SHP77 treated with DMSO at 0.1 percent for 48 hours (cell line): ENCODE results near the gene TIGIT.

Source experiments
- DNase-seq: peaks from one replicate; lab custom pipeline; 2025; lab: John Stamatoyannopoulos, UW

Gene TIGIT

DNA sequence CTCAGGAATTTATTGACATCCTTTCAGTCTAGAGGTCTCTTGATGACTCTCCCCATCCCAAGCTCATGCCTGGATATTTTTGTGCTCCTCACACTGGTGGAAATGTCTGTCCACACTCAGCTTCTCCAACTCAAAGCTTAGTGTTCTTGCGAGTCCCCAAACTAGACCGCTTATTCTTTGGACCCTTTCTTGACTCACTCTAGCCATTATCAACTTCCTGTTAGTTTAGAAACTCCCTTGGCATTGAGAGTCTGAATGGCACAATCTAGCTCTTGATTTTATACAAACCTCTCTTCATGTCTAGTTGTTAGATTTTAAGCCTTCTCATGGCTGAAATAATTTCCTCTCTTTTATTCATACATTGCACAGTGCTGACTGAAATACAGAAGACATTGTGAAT lies 19.6 kb downstream of the TIGIT start:
- no peak for DNase-seq

DNA sequence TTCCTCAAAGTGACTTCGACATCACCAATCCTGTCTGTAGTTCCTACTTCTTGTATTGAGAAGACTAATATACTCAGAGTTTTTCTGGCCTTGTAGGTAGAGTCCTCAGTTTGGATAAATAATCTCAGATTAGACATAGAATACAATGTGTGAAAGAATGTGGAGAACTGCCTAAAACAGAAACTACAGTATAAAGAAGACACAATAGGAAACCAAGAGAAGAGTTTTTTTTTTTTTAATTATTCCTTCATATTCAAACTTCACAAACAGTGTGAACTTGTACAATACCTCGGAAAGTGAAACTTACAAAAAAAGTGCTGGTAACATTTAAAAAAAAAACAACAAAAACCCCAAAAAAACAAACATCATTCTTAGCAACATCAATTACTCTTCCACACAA lies 20.5 kb downstream of the TIGIT start:
- DNase-seq, result no peak

DNA sequence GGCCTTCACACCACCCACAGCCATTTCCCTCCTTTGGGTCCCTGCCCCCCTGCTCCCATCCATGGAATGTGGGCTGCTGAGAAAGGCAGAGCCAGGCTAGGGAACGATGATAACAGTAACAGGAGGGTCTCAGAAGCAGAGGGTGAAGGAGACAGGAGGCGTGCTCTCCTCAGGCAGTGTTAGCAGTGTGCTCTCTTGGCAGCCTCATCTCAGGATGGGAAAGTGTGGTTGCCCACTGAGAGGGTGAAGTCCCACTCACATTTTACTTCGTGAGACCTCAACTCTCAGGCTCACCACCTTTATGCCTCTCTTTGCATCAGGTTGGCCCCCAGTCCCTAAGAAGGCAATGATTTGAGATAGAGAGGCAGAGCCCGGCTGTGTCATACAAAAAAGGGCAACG lies 24.5 kb downstream of the TIGIT start:
- DNase-seq, result no peak

DNA sequence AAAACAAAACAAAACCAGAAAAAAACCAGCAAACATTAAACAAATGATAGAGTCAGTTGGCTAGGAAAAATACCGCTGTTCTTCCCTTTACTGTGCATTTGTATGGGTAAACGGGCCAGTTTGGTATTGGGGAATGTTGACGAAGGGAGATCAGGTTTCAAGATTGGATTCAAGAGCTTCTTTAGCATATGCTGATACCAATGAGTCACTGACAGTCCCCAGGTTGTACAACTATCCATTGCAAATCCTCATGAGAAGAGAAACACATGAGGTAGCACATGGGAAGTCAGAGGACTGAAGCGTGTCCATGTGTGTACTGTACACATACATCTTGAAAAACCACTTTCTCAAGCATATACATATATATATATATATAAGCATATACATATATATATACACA lies 25.6 kb downstream of the TIGIT start:
- peak; percentile 70 for DNase-seq

DNA sequence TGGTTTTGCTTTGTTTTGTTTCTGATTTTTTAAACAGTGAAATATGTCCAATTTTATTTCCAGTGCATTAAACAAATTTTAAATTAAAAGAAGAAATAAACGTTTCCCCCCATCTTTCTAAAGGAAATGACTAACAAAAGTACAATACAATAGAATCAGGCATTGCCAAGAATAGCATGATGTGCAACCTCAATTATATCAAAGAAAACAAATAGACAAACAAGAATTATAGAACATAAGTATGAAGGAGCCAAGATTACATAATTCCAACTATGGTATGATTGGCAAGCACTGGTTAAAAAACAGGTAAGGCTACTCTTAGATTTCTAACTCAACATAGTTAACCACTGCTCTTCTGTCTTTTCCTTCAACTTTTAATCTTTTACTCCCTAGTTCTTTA lies 26.4 kb downstream of the TIGIT start:
- DNase-seq, result no peak

DNA sequence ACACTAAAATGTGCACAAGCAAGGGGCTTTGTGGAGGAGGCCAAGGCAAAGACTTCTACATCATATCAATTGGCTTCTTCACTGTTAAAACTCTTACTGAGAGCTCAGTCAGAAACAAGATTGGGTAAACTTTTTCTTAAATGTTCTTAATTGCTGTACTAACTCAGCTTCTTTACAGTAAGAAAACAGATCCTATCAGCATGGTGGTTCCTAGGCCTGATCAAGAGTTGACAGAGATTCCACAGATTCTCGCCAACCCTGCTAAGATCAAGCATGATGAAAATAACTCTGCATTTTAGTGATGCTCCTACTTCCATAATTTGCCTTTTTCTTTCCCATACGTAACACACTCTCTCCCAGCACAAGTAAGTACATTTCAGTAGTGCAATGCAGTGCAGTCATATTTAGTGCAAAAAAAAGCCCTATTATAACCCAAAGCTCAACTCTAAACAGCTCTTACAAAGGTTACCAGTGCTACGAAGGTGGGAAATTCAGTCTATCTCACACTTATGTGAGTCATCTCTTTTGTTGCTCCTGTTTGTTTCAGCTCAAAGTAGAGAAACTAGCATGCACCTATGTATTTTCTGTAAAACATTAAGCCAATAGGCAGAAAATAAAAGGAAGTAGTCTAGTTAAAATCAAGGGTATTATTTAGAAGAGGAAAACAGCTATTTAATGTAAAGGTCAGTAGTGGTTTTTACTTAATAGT lies 29.9 kb downstream of the TIGIT start:
- no peak for DNase-seq

DNA sequence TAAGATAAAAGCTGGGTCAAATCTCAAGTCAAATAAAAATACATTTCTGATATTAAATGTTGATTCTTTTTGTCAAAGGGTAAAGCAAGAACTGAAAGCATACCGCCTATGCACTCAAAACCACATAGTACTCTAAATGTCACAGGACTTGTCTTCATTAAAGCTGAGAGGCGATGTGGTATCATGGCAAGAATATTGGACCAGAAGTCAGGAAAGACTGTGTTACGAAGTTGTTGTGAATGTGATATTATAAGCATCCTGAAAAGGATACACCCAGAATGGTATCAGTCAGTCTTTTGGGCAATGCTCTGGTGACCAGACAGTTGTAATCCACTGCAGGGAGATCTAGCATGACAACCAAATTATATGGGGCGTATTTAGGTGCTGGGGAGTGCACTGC lies 33.8 kb downstream of the TIGIT start:
- no peak for DNase-seq

DNA sequence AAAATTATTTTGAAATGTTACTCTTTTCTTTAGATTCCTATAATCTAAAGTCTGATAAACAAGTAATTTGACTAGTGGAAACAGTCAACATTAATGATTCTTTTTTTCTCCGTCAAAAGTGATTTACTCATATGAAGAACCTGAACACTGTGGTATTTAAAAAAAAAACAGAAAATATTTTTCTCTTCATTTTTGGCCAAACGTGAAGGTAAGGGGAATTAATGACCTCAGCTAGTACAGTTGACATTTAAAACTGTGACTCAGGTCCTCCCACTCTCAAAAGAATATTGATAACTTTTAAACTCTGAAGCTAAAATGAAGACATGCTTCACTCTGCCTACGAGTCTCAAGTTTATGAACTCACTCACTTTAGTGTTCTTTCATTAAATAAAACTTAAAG lies 34.5 kb downstream of the TIGIT start:
- DNase-seq, result no peak

DNA sequence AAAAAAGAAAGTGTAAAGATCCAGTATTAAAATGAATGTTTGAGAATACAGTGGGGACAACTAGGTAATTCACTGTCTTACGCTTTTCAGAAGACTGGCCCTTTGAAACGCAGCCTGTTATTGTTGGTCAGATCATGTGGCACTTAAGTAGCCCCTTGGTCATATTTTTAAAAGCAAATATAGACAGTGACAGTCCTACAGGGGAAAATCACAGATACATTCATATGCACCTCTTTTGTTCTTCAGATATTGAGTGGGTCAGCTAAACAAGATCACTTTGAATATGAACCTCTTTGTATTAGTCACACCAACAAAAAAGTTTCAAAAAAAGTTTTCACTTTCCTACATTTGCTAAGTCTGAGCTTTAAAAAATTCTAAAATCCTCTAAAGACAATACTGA lies 36.0 kb downstream of the TIGIT start:
- no peak for DNase-seq

DNA sequence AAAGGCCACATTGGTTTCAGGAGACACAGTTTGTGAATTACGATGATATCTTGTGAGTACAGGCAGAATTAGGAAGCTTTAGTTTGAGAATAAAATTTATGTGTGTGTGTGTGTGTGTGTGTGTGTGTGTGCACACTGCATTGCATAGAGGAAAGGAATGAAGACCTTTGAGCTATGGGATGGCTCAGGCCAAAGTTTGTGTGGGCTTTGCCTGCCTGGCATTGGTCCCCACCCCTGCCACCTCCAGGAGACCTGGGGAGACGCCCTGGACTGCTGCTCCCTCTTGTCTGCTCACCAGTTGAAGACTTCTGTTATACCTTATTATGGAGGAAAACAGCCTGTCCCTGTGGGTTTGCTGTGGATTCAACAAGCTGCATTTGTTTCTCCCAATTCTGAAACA lies 37.2 kb downstream of the TIGIT start:
- no peak for DNase-seq

DNA sequence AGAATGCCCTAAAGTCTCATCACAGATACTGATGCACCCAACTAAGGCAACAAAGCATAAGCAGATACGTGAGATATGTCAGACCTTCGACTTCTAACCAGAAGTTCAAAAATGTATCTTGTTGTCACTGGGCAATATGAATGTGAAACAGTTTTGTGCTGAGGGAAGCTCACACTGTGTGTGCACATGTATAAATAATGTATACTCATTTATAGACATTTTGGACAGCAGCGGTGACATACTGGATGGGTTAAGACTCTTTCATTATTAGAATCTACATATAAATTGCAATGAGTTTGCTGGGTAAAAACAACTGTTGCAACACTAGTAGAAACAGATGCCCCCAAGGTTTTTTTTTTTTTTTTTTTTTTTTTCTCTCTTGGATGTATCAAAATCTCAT lies 37.9 kb downstream of the TIGIT start:
- DNase-seq, result no peak

DNA sequence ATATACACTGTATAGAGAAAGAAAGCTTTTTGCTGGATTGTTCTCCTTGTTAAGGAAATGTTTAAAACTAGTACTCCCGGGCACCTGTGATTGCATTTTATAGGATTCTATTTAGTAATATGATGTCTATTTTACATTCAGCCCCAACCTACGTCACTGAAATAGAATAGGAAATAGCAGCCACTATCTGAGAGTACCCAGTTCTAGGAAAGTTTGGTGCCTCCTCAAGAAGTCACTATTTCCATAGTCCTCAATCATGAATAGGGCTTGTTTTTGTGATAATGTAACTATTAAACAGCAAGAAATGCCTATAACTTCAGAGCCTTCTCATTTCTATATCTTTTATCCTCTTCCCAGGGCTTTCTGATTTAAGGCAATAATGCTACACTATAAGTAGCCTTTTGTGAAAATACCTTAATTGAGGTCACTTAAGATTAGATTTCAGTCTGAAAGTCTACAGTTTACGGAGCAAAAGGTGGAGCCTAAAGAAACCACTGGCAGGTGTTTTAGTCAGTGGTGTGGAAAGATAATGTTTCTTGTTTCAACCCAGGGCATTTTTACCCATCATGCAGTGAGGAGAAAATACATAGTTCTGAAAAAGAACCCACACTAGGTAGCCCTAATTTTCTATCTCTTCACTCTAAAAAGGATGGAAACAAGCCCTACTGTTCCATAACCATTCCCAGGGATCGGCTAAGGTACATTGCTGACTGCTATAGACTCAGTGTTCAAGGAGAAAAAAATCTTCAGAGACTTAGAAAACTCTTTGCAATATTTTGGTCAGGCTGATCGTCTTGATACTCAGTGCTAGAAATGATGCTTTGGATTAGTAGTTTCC lies 38.7 kb downstream of the TIGIT start:
- DNase-seq, result no peak

DNA sequence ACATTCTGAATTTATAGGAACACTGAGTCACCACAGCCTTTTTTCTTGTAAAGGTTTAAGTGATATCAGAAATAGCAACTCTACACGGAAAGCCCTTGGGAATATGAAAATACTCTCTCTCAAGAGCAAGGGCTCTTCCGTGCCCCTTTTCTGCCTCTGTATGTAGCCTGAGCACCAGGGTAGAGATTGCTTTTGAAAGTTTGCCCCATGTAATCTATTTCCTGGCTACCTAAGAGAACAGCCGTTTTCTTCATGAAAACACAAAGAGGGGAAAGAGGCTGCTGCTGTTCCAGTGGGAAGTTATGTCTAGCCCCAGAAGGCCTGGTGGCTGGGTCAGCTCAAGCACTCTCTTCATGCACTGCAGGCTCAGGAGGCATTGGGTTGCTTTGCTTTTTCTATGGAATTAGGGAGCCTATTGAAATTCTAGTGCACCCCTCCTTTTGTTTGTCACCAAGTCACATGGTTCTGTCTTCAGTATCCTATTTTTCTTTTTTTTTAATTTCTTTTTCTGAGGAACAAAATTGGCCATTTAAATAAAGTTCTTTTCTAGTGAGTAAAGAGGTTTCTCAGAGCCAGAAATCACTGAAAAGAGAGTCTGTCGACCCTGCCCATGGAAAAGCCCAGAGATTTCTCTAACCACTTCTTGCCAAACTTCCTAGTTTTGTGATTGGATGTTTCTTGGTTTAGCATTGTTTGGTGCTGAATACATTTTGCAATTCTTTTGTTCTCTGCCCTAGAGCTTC lies 39.5 kb downstream of the TIGIT start:
- no peak for DNase-seq

DNA sequence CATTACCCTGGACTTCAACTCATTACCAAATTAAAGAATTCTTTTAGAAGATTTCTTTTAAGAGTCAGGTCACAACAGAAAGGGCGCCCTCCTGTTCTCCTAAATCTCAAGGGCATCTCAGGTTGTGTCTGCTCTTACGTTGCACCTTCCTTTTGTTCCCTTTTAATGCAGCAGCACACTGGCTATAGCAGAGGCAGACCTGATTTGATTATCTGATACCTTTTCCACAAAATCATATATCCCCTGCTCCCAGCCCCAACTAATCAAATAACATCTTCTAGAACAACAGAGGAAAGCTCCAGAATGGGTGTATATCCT lies 40.1 kb downstream of the TIGIT start:
- DNase-seq, result no peak

DNA sequence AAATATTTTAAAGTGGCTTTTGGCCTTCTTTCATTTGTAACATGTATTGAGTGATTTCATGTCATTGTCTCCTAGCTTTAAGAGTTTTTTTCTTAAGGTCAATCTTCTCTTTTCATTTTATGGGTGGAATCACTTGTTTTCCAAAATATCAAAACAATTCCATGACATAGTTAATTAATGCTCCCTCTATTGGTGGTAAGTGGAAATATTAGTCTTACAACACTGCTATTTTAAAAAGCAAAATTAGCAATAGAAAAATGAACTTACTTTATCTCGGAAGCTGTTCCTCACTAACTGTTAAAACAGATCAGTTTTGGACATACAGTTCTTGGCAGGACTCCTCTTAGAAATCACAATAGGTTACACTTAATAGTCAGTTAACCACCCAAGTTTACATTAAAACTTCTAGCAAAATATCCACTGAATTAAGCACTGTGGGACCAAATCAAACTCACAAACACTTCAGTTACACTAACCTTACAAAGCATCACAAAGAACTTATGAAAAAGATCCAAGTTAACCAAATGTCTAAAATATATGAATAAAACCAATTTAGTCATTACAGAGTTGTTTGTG lies 42.4 kb downstream of the TIGIT start:
- no peak for DNase-seq

DNA sequence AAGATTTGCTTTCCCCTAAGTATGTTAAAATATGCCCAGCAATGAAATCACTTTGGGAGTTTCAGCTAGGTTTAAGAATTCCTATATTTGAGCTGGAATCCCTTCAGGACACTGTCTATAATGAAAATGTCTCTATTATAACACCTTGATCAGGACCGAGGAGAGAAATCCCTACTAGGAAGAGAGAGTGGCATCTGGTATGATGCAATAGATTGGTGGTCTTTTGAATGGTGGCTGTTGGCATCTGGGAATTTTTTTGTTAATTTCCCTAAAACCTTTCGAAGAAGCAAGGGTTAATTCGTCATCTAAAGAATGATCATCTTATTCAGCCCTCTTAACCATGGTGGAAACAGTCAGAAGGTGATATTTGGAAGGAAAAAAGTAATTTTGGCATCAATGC lies 43.0 kb downstream of the TIGIT start:
- no peak for DNase-seq

DNA sequence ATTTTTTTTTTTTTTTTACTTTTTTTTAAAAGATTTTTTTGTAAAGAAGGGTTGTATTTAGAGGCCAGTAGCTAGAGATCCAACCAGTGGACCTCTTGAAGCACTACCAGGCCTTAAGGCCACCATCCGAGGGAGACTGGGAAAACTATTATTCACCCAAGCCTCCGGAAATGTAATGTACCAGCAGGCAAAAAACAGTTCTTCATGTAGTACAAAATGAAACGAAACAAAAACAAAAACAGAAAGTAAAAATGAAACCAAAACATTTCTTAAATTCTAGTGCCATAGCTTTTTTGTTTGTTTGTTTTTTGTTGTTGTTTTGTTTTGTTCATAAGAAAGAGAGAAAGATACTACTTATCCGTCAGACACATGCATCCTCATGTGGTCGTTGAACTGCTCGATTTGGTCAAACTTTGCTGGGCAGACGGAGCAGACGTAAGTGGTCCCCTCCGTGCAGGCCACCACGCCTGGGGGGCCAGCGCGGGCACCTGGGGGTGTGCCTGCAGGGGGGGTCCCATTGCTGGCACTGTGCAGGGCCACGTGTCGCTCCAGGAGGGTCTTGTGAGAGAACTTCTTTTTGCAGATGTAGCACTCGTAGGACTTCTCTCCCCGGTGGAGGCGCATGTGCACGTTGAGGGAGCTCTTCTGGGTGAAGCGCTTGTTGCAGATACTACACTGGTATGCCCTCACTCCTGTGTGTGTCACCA lies 45.0 kb downstream of the TIGIT start:
- no peak for DNase-seq

DNA sequence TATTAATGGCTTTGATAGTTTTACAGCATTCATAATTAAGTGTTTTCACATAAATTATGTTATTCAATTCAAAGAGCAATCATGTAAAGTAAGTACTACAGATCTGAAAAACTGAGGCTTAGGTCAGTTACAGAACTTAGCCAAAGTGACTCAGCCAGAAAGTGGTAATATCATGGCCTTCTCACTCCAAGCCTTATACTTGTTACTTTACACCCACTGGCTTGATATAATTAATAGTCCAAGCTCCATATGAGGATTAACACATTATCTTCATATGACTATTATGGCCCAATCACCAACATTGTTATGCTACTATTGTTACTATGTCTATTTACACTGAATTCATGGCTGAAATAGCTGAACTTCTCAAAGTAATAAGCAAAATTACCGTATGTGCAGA lies 50.7 kb downstream of the TIGIT start:
- no peak for DNase-seq

DNA sequence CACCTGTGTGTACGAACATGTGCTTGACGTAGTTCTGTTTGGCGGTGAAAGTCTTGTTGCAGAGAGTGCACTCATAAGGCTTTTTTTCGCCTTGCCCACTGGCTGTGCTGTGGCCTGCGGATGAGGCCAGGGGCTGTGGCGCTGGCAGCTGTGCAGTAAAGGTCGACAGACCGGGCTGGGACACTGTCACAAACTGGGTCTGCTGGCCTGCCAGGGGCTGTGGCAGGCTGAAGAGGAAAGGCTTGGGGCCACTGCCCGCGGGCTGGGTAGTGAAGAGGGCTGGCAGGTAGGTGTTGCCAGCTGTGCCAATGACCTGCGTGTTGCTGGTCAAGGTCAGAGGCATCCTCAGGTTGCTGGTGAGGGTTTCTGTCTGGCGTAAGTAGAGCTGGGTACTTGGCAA lies 56.4 kb downstream of the TIGIT start:
- no peak for DNase-seq

DNA sequence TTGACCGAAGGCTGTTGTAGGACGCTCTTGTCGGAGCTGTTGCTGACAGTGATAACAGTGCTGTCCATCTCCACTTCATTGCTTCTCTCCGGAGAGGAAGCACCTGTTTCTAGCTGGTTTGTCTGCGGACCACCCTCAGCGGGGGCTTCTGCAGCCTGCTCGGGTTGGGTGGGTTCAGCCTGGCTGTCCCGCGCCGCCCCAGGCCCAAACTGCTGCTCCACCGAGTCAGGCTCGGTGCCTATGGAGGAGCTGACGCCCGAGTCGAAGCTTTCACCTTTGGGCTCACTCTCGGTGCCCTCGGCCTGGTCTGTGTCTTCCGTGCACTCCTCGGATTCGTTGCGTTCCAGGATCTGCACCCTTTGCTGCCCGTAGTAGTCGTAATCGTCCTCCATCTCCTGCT lies 56.9 kb downstream of the TIGIT start:
- no peak for DNase-seq

DNA sequence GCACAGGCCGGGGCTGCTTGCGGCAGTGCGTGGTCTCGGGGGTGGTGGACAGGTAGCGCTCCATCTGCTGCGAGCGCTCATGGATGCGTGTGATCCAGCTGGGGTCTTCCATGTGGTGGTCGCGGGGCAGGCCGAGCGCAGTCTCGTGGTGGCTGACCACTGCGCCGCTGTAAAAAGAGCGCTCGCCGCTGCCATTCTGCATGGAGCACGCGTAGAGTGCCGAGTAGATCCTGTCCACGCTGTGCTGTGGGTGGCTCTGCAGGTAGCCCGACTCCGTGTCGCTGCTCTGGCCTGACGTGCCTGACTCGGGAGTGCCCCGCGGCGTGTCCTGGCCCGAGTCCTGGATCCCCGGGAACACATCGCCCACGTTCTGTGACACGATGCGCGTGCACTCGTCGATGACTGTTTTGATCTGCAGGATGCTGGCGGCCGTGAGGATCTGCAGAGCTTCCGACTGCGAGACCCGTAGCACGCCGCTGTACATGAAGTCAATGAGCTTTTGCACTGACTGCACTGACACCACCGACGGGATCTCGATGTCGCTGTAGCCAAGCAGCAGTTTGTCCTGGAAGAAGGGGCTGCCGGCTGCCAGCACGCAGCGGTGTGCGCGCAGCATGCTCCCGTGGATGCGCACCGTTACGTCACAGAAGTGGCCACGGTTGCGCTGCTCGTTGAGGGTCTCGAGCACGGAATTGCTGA lies 57.4 kb downstream of the TIGIT start:
- no peak for DNase-seq

DNA sequence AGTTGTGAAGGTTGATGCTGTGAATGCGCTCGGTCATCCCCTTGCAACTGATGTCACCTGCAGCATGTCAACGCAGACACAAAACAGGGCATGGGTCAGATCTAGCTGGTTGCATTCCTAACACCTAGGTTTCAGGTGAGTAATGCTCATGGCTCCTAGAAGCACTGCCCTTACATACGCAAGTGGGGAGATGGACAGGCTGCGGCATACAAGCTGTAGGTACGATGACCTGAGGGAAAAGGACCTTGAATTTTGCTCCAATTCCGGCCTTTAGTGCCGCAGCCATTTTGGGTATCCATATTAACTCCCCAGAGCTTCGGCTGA lies 58.0 kb downstream of the TIGIT start:
- DNase-seq, result no peak
